T-cell (primary cell): ENCODE measurements around the gene PSMD1. TPM values are rescaled to one million over a fixed set of nuclear protein-coding genes. Genes with fewer than 3 reads are reported as not detected.
A peak's percentile ranks its signal among the peaks of the same experiment; 100 is the strongest.
"Not testable (repeated sequence)": the region's sequence is repeated elsewhere in the genome, so short reads cannot be mapped to it uniquely, and the experiment has no call there.

Experiments
- ATAC-seq, 4 experiments: fragments of 200-7000 bp in 3 of 4; fragments of 150-1000 bp in 1 of 4; cut with Tn5 transposase; replicated peaks in 1 of 4; 1 replicate in 3 of 4; 2 replicates in 1 of 4; pipeline ENCODE4 v1.10.0; 2021; ENCODE audit warnings: moderate library complexity in 3 of 4, mild to moderate bottlenecking in 2 of 4, moderate number of reproducible peaks in 1 of 4
- CTCF ChIA-PET, 2 donors: fragments of 300-600 bp; sonication (Branson Sonifier 250); formaldehyde crosslinking; loops; one replicate each; lab custom pipeline; 2022; ENCODE audit warnings: antibody characterized with exemption in 2 of 2; lab: Charles Lee
- POLR2A ChIA-PET, 2 donors: fragments of 300-600 bp; sonication (Branson Sonifier 250); formaldehyde crosslinking; loops; one replicate each; lab custom pipeline; 2022; ENCODE audit warnings: antibody characterized with exemption in 2 of 2; lab: Charles Lee
- DNase-seq, 35 experiments: peaks; one replicate each; pipeline versions ENCODE4 v3.0.0 to v3.0.0-alpha.2; 2013 to 2023
- H3K27ac ChIP-seq: one replicate; pipeline ENCODE4 v1.5.1; 2013; ENCODE audit warnings: low read length
- H3K27me3 ChIP-seq, 2 experiments: replicated peaks in 1 of 2; 1 replicate in 1 of 2; 2 replicates in 1 of 2; pipeline versions ENCODE4 v1.6.1 to v1.7.0; 2013; ENCODE audit warnings: low read length in 1 of 2, mixed read lengths in 1 of 2; ENCODE audit not compliant: control insufficient read depth in 2 of 2, insufficient read depth in 2 of 2; ENCODE audit errors: extremely low read depth in 1 of 2
- H3K36me3 ChIP-seq, 2 donors: 1 replicate in 1 of 2; 2 replicates in 1 of 2; pipeline versions ENCODE4 v1.6.1 to v1.7.0; 2013; ENCODE audit warnings: low read length in 1 of 2; ENCODE audit not compliant: control insufficient read depth in 2 of 2, insufficient read depth in 1 of 2; ENCODE audit errors: extremely low read depth in 1 of 2
- H3K4me1 ChIP-seq, 2 experiments: 1 replicate in 1 of 2; 2 replicates in 1 of 2; pipeline versions ENCODE4 v1.6.1 to v1.7.0; 2013; ENCODE audit warnings: low read length in 2 of 2, mixed read lengths in 1 of 2; ENCODE audit not compliant: insufficient read depth in 2 of 2, control insufficient read depth in 1 of 2; ENCODE audit errors: extremely low read depth in 1 of 2
- H3K4me3 ChIP-seq, 2 donors: 1 replicate in 1 of 2; 2 replicates in 1 of 2; pipeline versions ENCODE4 v1.5.1 to v1.7.0; 2013; ENCODE audit warnings: mild to moderate bottlenecking in 2 of 2, low read length in 1 of 2, moderate library complexity in 1 of 2; ENCODE audit not compliant: control insufficient read depth in 1 of 2; ENCODE audit errors: extremely low read depth in 1 of 2
- H3K9me3 ChIP-seq: 2 replicates; pipeline ENCODE4 v1.7.0; 2013
- H3K27ac Mint-ChIP-seq, 2 donors: one replicate each; pipeline ENCODE4 v1.8.0; 2020 to 2021; ENCODE audit warnings: mild to moderate bottlenecking in 2 of 2, mixed read lengths in 2 of 2
- H3K27me3 Mint-ChIP-seq, 2 donors: one replicate each; pipeline ENCODE4 v1.8.0; 2021 to 2022; ENCODE audit warnings: mixed read lengths in 2 of 2
- H3K36me3 Mint-ChIP-seq: one replicate; pipeline ENCODE4 v1.8.0; 2021; ENCODE audit warnings: mixed read lengths
- H3K4me1 Mint-ChIP-seq, 3 donors: one replicate each; pipeline ENCODE4 v1.8.0; 2020 to 2022; ENCODE audit warnings: mixed read lengths in 3 of 3, mild to moderate bottlenecking in 1 of 3
- H3K4me3 Mint-ChIP-seq, 3 donors: one replicate each; pipeline ENCODE4 v1.8.0; 2020 to 2022; ENCODE audit warnings: mild to moderate bottlenecking in 3 of 3, mixed read lengths in 3 of 3, moderate library complexity in 3 of 3
- H3K9me3 Mint-ChIP-seq, 3 donors: one replicate each; pipeline ENCODE4 v1.8.0; 2020 to 2022; ENCODE audit warnings: mixed read lengths in 3 of 3
- WGBS: methylation state at CpG from one replicate; pipeline ENCODE4 v1.1.5; 2013; ENCODE audit warnings: missing lambda C conversion rate; ENCODE audit not compliant: insufficient coverage; 5-methylcytosine and 5-hydroxymethylcytosine counted together
- total RNA-seq, 35 experiments: library from RNA in 6 of 35; stranded (reverse) in 6 of 35; fragments of 120-200 nt in 1 of 35; gene quantifications; one replicate each; pipeline versions ENCODE4 v1.2.1 to v1.2.4 and lab custom pipeline; 2013 to 2026

Gene PSMD1
- total RNA-seq, 5 donors from 2014 or later (not counting 1 experiment from before 2014, with no cell fraction given): 39.5 to 48.2 (median 46.9) TPM

- H3K4me3 ChIP-seq: no peak overlapping the region
- peaks cover 0 to 24% of the 10 kb centered on the region in 2 experiments for H3K27me3 ChIP-seq
- H3K27ac ChIP-seq: no peak overlapping the region
- Mint-ChIP-seq H3K4me3 (peak overlapping the region in 2 of 3 donors; percentile 31 to 89), H3K27ac (no peak overlapping the region), H3K9me3 (no peaks in the 10 kb centered on the region), H3K4me1 (peaks cover 12 to 17% (median 13%) of the 10 kb centered on the region in 3 donors), H3K27me3 (peaks cover 14 to 15% of the 10 kb centered on the region in 2 donors), H3K36me3 (no peaks in the 10 kb centered on the region)
- ChIA-PET POLR2A (interaction anchor here in 1 of 2 donors (0.6 kb wide), 1 partner anchor 395 kb away, joined by 3 read pairs; no protein-coding TSS in a partner anchor), CTCF (interaction anchor here in 1 of 2 donors (0.6 kb wide), 1 partner anchor 662 kb away, joined by 3 read pairs; no protein-coding TSS in a partner anchor)
- no peak for DNase-seq
- H3K9me3 ChIP-seq: no peaks in the 10 kb centered on the region
- ATAC-seq: no peak
- H3K36me3 ChIP-seq: no peaks in the 10 kb centered on the region
- peaks cover 4 to 16% of the 10 kb centered on the region in 2 experiments for H3K4me1 ChIP-seq
- 92% methylated on average over 2 of the region's 5 CpGs for WGBS
These were observed 139.9 kb downstream of the PSMD1 start for GRCh38 chr2:231196592-231196991.

DNA sequence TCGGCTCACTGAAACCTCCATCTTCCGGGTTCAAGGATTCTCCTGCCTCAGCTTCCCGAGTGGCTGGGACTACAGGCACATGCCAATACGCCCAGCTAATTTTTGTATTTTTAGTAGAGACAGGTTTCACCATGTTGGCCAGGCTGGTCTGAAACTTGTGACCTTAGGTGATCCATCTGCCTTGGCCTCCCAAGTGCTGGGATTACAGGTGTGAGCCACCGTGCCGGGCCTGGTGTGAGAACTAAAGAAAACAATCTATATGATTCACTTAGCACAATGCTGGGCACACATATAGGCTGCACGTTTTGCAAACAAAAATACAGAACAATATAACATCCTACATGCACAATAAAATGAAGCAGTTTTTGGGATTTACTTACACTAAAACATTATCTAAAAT lies 140.5 kb downstream of the PSMD1 start:
- WGBS: 87% methylated on average over 4 of the region's 7 CpGs
- DNase-seq, H3K27ac ChIP-seq, POLR2A ChIA-PET, H3K9me3 ChIP-seq, H3K36me3 ChIP-seq, CTCF ChIA-PET, ATAC-seq, H3K36me3 Mint-ChIP-seq, H3K9me3 Mint-ChIP-seq, H3K4me3 ChIP-seq, H3K27ac Mint-ChIP-seq: not testable (repeated sequence)
- peaks cover 4 to 16% of the 10 kb centered on the region in 2 experiments for H3K4me1 ChIP-seq
- Mint-ChIP-seq H3K4me3 (peak overlapping the region; percentile 89 to 93 (median 89)), H3K4me1 (peaks cover 12 to 17% (median 13%) of the 10 kb centered on the region in 3 donors), H3K27me3 (peaks cover 13 to 14% of the 10 kb centered on the region in 2 donors)
- peaks cover 0 to 18% of the 10 kb centered on the region in 2 experiments for H3K27me3 ChIP-seq

GRCh38 chr2:231197706-231198290 lies 141.1 kb downstream of the PSMD1 start:
- H3K4me3 ChIP-seq: peak overlapping the region; percentile 90 to 92
- peaks cover 0 to 12% of the 10 kb centered on the region in 2 experiments for H3K27me3 ChIP-seq
- H3K9me3 ChIP-seq: no peaks in the 10 kb centered on the region
- H3K27ac ChIP-seq: peak overlapping the region; percentile 28
- Mint-ChIP-seq H3K27me3 (peaks cover 7 to 11% of the 10 kb centered on the region in 2 donors), H3K4me3 (peak overlapping the region; percentile 89 to 93 (median 89)), H3K27ac (no peak overlapping the region), H3K9me3 (no peaks in the 10 kb centered on the region), H3K36me3 (no peaks in the 10 kb centered on the region), H3K4me1 (peaks cover 12 to 17% (median 13%) of the 10 kb centered on the region in 3 donors)
- no peak for DNase-seq
- 5% methylated on average over 5 of the region's 11 CpGs for WGBS
- POLR2A ChIA-PET: interaction anchor here in 1 of 2 donors (0.7 kb wide), 1 partner anchor 90 kb away, joined by 3 read pairs; no protein-coding TSS in a partner anchor
- peak in 1 of 4 experiments; percentile 22 for ATAC-seq
- peaks cover 4 to 16% of the 10 kb centered on the region in 2 experiments for H3K4me1 ChIP-seq
- CTCF ChIA-PET: no interaction called here
- no peaks in the 10 kb centered on the region for H3K36me3 ChIP-seq

- POLR2A ChIA-PET: interaction anchor here (0.6 to 0.7 kb wide), 2 partner anchors 90 to 286 kb away, joined by 3 read pairs; no protein-coding TSS in a partner anchor
These were observed 141.9 kb downstream of the PSMD1 start, which contains the start of gene ARMC9 for GRCh38 chr2:231198291-231199173. Gene ARMC9, plus strand, starts transcription at chr2:231198631. Its CDS starts 7,608 bp downstream, at chr2:231206239.

DNA sequence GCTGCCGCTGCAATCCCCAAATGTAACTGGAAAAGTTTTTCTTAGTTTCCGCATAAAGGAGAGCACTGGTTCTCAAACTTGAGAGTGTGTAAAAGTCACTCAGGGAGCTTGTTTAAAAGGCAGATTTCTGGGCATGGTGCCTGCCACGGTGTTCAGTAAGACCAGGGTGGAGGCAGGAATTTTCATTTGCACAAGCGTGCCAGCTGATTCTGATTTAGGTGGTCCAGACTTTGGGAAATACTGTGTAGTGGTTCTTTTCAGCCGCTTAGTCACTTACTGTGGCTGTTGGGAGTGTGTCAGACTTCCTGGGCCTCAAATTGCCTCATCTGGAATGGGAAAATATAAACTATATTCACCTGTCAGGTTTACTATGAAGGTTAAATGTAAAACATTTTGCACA lies 142.6 kb downstream of the PSMD1 start:
- CTCF ChIA-PET: interaction anchor here in 1 of 2 donors (0.6 kb wide), 1 partner anchor 158 kb away, joined by 3 read pairs; no protein-coding TSS in a partner anchor

More at GRCh38 chr2:231198291-231199173, 141.9 kb downstream of the PSMD1 start, which contains the start of gene ARMC9:
- Histone ChIP-seq H3K27ac (peak within 1 kb of the TSS; percentile 28), H3K9me3 (no peaks in the 10 kb centered on the region), H3K4me3 (peak within 1 kb of the TSS; percentile 90 to 92), H3K36me3 (no peaks in the 10 kb centered on the region), H3K27me3 (peaks cover 0 to 12% of the 10 kb centered on the region in 2 experiments), H3K4me1 (peaks cover 4 to 16% of the 10 kb centered on the region in 2 experiments)
- Mint-ChIP-seq H3K36me3 (no peaks in the 10 kb centered on the region), H3K27ac (no peak within 1 kb of the TSS), H3K27me3 (peaks cover 7 to 11% of the 10 kb centered on the region in 2 donors), H3K4me3 (peak within 1 kb of the TSS; percentile 89 to 93 (median 89)), H3K4me1 (peaks cover 12 to 17% (median 13%) of the 10 kb centered on the region in 3 donors), H3K9me3 (no peaks in the 10 kb centered on the region)
- ATAC-seq (peak; percentile 94 to 99 (median 96)), DNase-seq (peak in 34 of 35 experiments; percentile 39 to 81 (median 56))
- CTCF ChIA-PET: interaction anchor here in 1 of 2 donors (0.6 kb wide), 1 partner anchor 157 kb away, joined by 3 read pairs; no protein-coding TSS in a partner anchor
- 2% methylated on average over 81 of the region's 83 CpGs for WGBS

More for the DNA sequence above, 142.6 kb downstream of the PSMD1 start:
- Histone ChIP-seq H3K36me3 (no peaks in the 10 kb centered on the region), H3K27ac (no peak overlapping the region), H3K4me3 (peak overlapping the region; percentile 90 to 92), H3K4me1 (peaks cover 4 to 16% of the 10 kb centered on the region in 2 experiments), H3K27me3 (peaks cover 0 to 12% of the 10 kb centered on the region in 2 experiments), H3K9me3 (no peaks in the 10 kb centered on the region)
- 81% methylated on average over 3 of the region's 5 CpGs for WGBS
- peak overlapping the region; percentile 79 to 89 (median 84) for H3K4me3 Mint-ChIP-seq
- no peak for DNase-seq
- POLR2A ChIA-PET: interaction anchor here in 1 of 2 donors (0.6 kb wide), 1 partner anchor 285 kb away, joined by 3 read pairs; no protein-coding TSS in a partner anchor
- H3K27me3 Mint-ChIP-seq: peaks cover 4 to 9% of the 10 kb centered on the region in 2 donors
- peaks cover 12 to 17% (median 13%) of the 10 kb centered on the region in 3 donors for H3K4me1 Mint-ChIP-seq
- no peaks in the 10 kb centered on the region for H3K36me3 Mint-ChIP-seq
- H3K27ac Mint-ChIP-seq: no peak overlapping the region
- no peaks in the 10 kb centered on the region for H3K9me3 Mint-ChIP-seq
- no peak for ATAC-seq
